Activated CD4-positive, alpha-beta T cell treated with anti-CD3 and anti-CD28 coated beads, Interleukin-2, amount 50 U/mL, for 48 hours (primary cell): ENCODE results near the gene GCC1.
A peak's percentile ranks its signal among the peaks of the same experiment; 100 is the strongest.

Source experiments
- DNase-seq, 2 experiments: peaks; one replicate each; pipeline ENCODE4 v3.0.0-alpha.2; 2020

Gene GCC1

GRCh38 chr7:127585044-127585953 is at the start of gene GCC1:
TSS of gene GCC1 (minus strand) at chr7:127585596. CDS start at chr7:127585182, 414 bp downstream.
- peak; percentile 94 to 95 for DNase-seq

GRCh38 chr7:127632276-127632910 is 47.0 kb upstream of the GCC1 start:
- DNase-seq, result no peak

GRCh38 chr7:127629268-127629854 is 44.0 kb upstream of the GCC1 start:
- DNase-seq, result peak; percentile 34 to 48

- DNase-seq, result no peak
These were observed 43.0 kb upstream of the GCC1 start for GRCh38 chr7:127628445-127628844.

- DNase-seq, result no peak
These were observed 39.9 kb upstream of the GCC1 start for GRCh38 chr7:127625331-127625730.

- DNase-seq, result no peak
These were observed 35.2 kb upstream of the GCC1 start for GRCh38 chr7:127620406-127621233.

- no peak for DNase-seq
These were observed 34.4 kb upstream of the GCC1 start for GRCh38 chr7:127619681-127620405.

- DNase-seq, result no peak
These were observed 33.4 kb upstream of the GCC1 start for GRCh38 chr7:127618775-127619174.

- DNase-seq, result no peak
These were observed 32.6 kb upstream of the GCC1 start, which contains the start of gene PAX4 for GRCh38 chr7:127618042-127618441. TSS of gene PAX4 (minus strand) at chr7:127618142. CDS start at chr7:127615928, 2,214 bp downstream.

- DNase-seq, result no peak
These were observed 31.3 kb upstream of the GCC1 start for GRCh38 chr7:127616724-127617123.

- no peak for DNase-seq
These were observed 26.9 kb upstream of the GCC1 start for GRCh38 chr7:127612263-127612662.

GRCh38 chr7:127609297-127609696 is 23.9 kb upstream of the GCC1 start:
- no peak for DNase-seq

- no peak for DNase-seq
These were observed 23.1 kb upstream of the GCC1 start for GRCh38 chr7:127608446-127608845.

GRCh38 chr7:127600885-127601284 is 15.5 kb upstream of the GCC1 start:
- no peak for DNase-seq

GRCh38 chr7:127598318-127598717 is 12.9 kb upstream of the GCC1 start:
- no peak for DNase-seq

- no peak for DNase-seq
These were observed 10.3 kb upstream of the GCC1 start for GRCh38 chr7:127595737-127596136.

GRCh38 chr7:127594490-127594889 is 9.1 kb upstream of the GCC1 start:
- no peak for DNase-seq

- DNase-seq, result no peak
These were observed 7.2 kb upstream of the GCC1 start for GRCh38 chr7:127592550-127592949.

GRCh38 chr7:127591591-127591990 is 6.2 kb upstream of the GCC1 start:
- no peak for DNase-seq

GRCh38 chr7:127591189-127591588 is 5.8 kb upstream of the GCC1 start:
- DNase-seq, result no peak

- DNase-seq, result no peak
These were observed 4.5 kb upstream of the GCC1 start for GRCh38 chr7:127589896-127590295.
